ENCODE results near the gene PAAF1. TPM values are rescaled to one million over a fixed set of nuclear protein-coding genes. Genes with fewer than 3 reads are reported as not detected.

The PAAF1 gene
- total RNA-seq, 1 experiment from 2014 or later = 21.6 TPM

- ChIA-PET POLR2A (interaction anchor here (1.0 kb wide), 1 partner anchor 90 kb away, joined by 3 read pairs; no protein-coding TSS in a partner anchor), CTCF (interaction anchor here (0.5 to 2.1 kb wide), 3 partner anchors 16 to 32 kb away, joined by 3 to 8 read pairs (median 3); no protein-coding TSS in a partner anchor)
- BruUV-seq (replicated peaks) = no TSS peak
- peaks cover 6% of the 10 kb centered on the region for H3K4me1 Mint-ChIP-seq (ENCODE audit: insufficient read depth, unreplicated experiment)
- H3K36me3 Mint-ChIP-seq (ENCODE audit: insufficient read depth, unreplicated experiment) = no peaks in the 10 kb centered on the region
- no peaks in the 10 kb centered on the region for H3K27me3 Mint-ChIP-seq (ENCODE audit: insufficient read depth, unreplicated experiment)
- no peak overlapping the region for H3K27ac Mint-ChIP-seq (ENCODE audit: low read depth, unreplicated experiment)
- H3K9me3 Mint-ChIP-seq (ENCODE audit: unreplicated experiment) = no peaks in the 10 kb centered on the region
- DNase-seq (ENCODE audit: unreplicated experiment) = no peak
- TF ChIP-seq CTCF (IDR thresholded peaks at IDR 0.05; ENCODE audit: unreplicated experiment) = no peak
- intact Hi-C loops (cut with micrococcal nuclease) = no loop called here
- H3K4me3 Mint-ChIP-seq (ENCODE audit: unreplicated experiment) = no peak overlapping the region
Measured at GRCh38 chr11:73980001-73980961, 103.5 kb downstream of the PAAF1 start.

Other genes with a start within 250 kb of the PAAF1 start
- not detected in 2 replicates for gene PLEKHB1, start 230.4 kb upstream of the PAAF1 start, total RNA-seq (2022)
- gene RAB6A, start 115.9 kb upstream of the PAAF1 start, total RNA-seq (2022) = 170 and 172 TPM in 2 replicates
- 36.8 and 41.6 TPM in 2 replicates for gene MRPL48, start 89.1 kb upstream of the PAAF1 start, total RNA-seq (2022)
- 87.1 and 103 TPM in 2 replicates for gene COA4, start 153 bp upstream of the PAAF1 start, total RNA-seq (2022)
- gene DNAJB13, start 74.0 kb downstream of the PAAF1 start, total RNA-seq (2022) = 0.29 and 0.30 TPM in 2 replicates
- gene UCP2, start 105.8 kb downstream of the PAAF1 start, total RNA-seq (2022) = not detected in 2 replicates
- gene UCP3, start 132.1 kb downstream of the PAAF1 start, total RNA-seq (2022) = 1.5 and 2.5 TPM in 2 replicates